Measurements from ENCODE around the gene CTRB2. TPM values are rescaled to one million over a fixed set of nuclear protein-coding genes. Genes with fewer than 3 reads are reported as not detected.

Gene CTRB2
- total RNA-seq, 4 donors from 2014 or later: 1.9 TPM; not detected in 3

GRCh38 chr16:75175074-75175473 lies 31.9 kb downstream of the CTRB2 start:
- TF ChIP-seq CTCF (IDR thresholded peaks at IDR 0.05) (no peak), POLR2A (IDR thresholded peaks at IDR 0.05) (no peak)
- 100% methylated on average over 3 of the region's 3 CpGs for WGBS, 2 donors
- no peak overlapping the region for H3K4me3 ChIP-seq (ENCODE audit: low read depth, poor library complexity, severe bottlenecking)
- no peak for DNase-seq (ENCODE audit: low spot score in 2 of 2)
- intact Hi-C loops (cut with DNase I; ENCODE audit: low total_unique reads): no loop called here

GRCh38 chr16:75172578-75172977 lies 34.4 kb downstream of the CTRB2 start:
- intact Hi-C loops (cut with DNase I; ENCODE audit: low total_unique reads): no loop called here
- WGBS, 2 donors: 96% methylated on average over 4 of the region's 4 CpGs
- no peak for TF ChIP-seq POLR2A (IDR thresholded peaks at IDR 0.05)
- TF ChIP-seq CTCF (IDR thresholded peaks at IDR 0.05): no peak
- H3K4me3 ChIP-seq (ENCODE audit: low read depth, poor library complexity, severe bottlenecking): no peak overlapping the region
- no peak for DNase-seq (ENCODE audit: low spot score in 2 of 2)

GRCh38 chr16:75169899-75170405 lies 37.0 kb downstream of the CTRB2 start:
- DNase-seq (ENCODE audit: low spot score in 2 of 2): no peak
- no peak overlapping the region for H3K4me3 ChIP-seq (ENCODE audit: low read depth, poor library complexity, severe bottlenecking)
- intact Hi-C loops (cut with DNase I; ENCODE audit: low total_unique reads): no loop called here
- TF ChIP-seq POLR2A (IDR thresholded peaks at IDR 0.05) (no peak), CTCF (IDR thresholded peaks at IDR 0.05) (no peak)
- WGBS, 2 donors: 93 to 96% methylated on average over 10 of the region's 10 CpGs

GRCh38 chr16:75160386-75160785 lies 46.6 kb downstream of the CTRB2 start:
- no peak for DNase-seq (ENCODE audit: low spot score in 2 of 2)
- intact Hi-C loops (cut with DNase I; ENCODE audit: low total_unique reads): no loop called here
- H3K4me3 ChIP-seq (ENCODE audit: low read depth, poor library complexity, severe bottlenecking): no peak overlapping the region
- WGBS, 2 donors: 100% methylated on average over 1 of the region's 1 CpG
- no peak for TF ChIP-seq CTCF (IDR thresholded peaks at IDR 0.05)
- TF ChIP-seq POLR2A (IDR thresholded peaks at IDR 0.05): no peak

Other genes with a start within 250 kb of the CTRB2 start
- gene WDR59, start 222.0 kb downstream of the CTRB2 start, total RNA-seq: 10 to 100 TPM; 26.0 to 59.4 (median 48.4) TPM
- 10 to 100 TPM; 19.3 to 46.7 (median 32.9) TPM for gene ZNRF1, start 208.1 kb downstream of the CTRB2 start, total RNA-seq
- gene LDHD, start 90.4 kb downstream of the CTRB2 start, total RNA-seq: 10 to 100 TPM in 2 of 4 donors, 1 to 10 TPM in 2; 5.9 to 21.9 (median 8.9) TPM
- gene ZFP1, start 58.6 kb downstream of the CTRB2 start, total RNA-seq: 1 to 10 TPM; 4.8 to 8.7 (median 6.5) TPM
- 1 to 10 TPM in 1 of 4 donors, not detected in 3; 1.0 TPM for gene CTRB1, start 11.8 kb upstream of the CTRB2 start, total RNA-seq
- gene BCAR1, start 44.5 kb upstream of the CTRB2 start, total RNA-seq: 10 to 100 TPM; 16.4 to 38.1 (median 28.8) TPM
- gene CFDP1, start 226.3 kb upstream of the CTRB2 start, total RNA-seq: 10 to 100 TPM; 43.1 to 52.3 (median 49.5) TPM

Measured in lower leg skin (tissue), 4 donors.